GM23338 (cell line): ENCODE data around the gene MITF. TPM values are rescaled to one million over a fixed set of nuclear protein-coding genes. Genes with fewer than 3 reads are reported as not detected.

Source experiments
- ATAC-seq: fragments of 200-7000 bp; cut with Tn5 transposase; 3 replicates; pipeline ENCODE4 v1.9.1; 2020
- DNase-seq: peaks from one replicate; pipeline ENCODE4 v3.0.0-alpha.2; 2015; ENCODE audit warnings: low spot score
- H2AFZ ChIP-seq: fragments of 200-600 bp; sonication (generic); 2 replicates; pipeline ENCODE4 v1.8.0; 2016; ENCODE audit warnings: antibody characterized with exemption, mild to moderate bottlenecking, moderate library complexity
- H3F3A ChIP-seq: fragments of 200-600 bp; sonication (generic); replicated peaks from 2 replicates; pipeline ENCODE4 v1.8.0; 2017; ENCODE audit warnings: antibody characterized with exemption, mixed run types, low read depth
- H3K27ac ChIP-seq: fragments of 200-600 bp; sonication (generic); 2 replicates; pipeline ENCODE4 v1.6.1; 2016; ENCODE audit warnings: low read depth
- H3K27me3 ChIP-seq: fragments of 200-600 bp; sonication (generic); 2 replicates; pipeline ENCODE4 v1.8.0; 2016; ENCODE audit warnings: mild to moderate bottlenecking, mixed run types, moderate library complexity; ENCODE audit not compliant: insufficient read depth
- H3K36me3 ChIP-seq: fragments of 200-600 bp; sonication (generic); 2 replicates; pipeline ENCODE4 v1.8.0; 2016; ENCODE audit warnings: mild to moderate bottlenecking; ENCODE audit not compliant: insufficient read depth
- H3K4me1 ChIP-seq: fragments of 200-600 bp; sonication (generic); 2 replicates; pipeline ENCODE4 v1.8.0; 2016; ENCODE audit warnings: mild to moderate bottlenecking, moderate library complexity; ENCODE audit not compliant: insufficient read depth
- H3K4me2 ChIP-seq: fragments of 200-600 bp; sonication (generic); 2 replicates; pipeline ENCODE4 v1.7.1; 2017; ENCODE audit warnings: mixed run types
- H3K4me3 ChIP-seq: fragments of 200-600 bp; sonication (generic); 2 replicates; pipeline ENCODE4 v1.6.1; 2016; ENCODE audit warnings: mixed run types
- H3K79me2 ChIP-seq: fragments of 200-600 bp; sonication (generic); replicated peaks from 2 replicates; pipeline ENCODE4 v1.8.0; 2017; ENCODE audit warnings: mild to moderate bottlenecking; ENCODE audit not compliant: insufficient read depth
- H3K9me2 ChIP-seq: fragments of 200-600 bp; sonication (generic); 2 replicates; pipeline ENCODE4 v1.8.0; 2017; ENCODE audit not compliant: insufficient read depth
- H4K20me1 ChIP-seq: fragments of 200-600 bp; sonication (generic); replicated peaks from 2 replicates; pipeline ENCODE4 v1.8.0; 2017; ENCODE audit warnings: mild to moderate bottlenecking; ENCODE audit not compliant: insufficient read depth
- H3K27ac Mint-ChIP-seq: 2 replicates; pipeline ENCODE4 v1.8.0; 2020; ENCODE audit warnings: inconsistent platforms, mild to moderate bottlenecking, moderate library complexity, mixed read lengths
- H3K27me3 Mint-ChIP-seq: 3 replicates; pipeline ENCODE4 v1.8.0; 2022; ENCODE audit warnings: low read depth, mild to moderate bottlenecking, moderate library complexity, mixed read lengths, inconsistent platforms; ENCODE audit not compliant: insufficient read depth, poor library complexity
- H3K36me3 Mint-ChIP-seq: 3 replicates; pipeline ENCODE4 v1.8.0; 2021; ENCODE audit warnings: low read depth, mild to moderate bottlenecking, inconsistent platforms, moderate library complexity, mixed read lengths
- H3K4me1 Mint-ChIP-seq: 3 replicates; pipeline ENCODE4 v1.8.0; 2020; ENCODE audit warnings: mild to moderate bottlenecking, inconsistent platforms, mixed read lengths
- H3K4me3 Mint-ChIP-seq: 3 replicates; pipeline ENCODE4 v1.8.0; 2021; ENCODE audit warnings: moderate library complexity, mild to moderate bottlenecking, inconsistent platforms, mixed read lengths
- H3K9me3 Mint-ChIP-seq: 3 replicates; pipeline ENCODE4 v1.8.0; 2020; ENCODE audit warnings: moderate library complexity, mild to moderate bottlenecking, inconsistent platforms, mixed read lengths
- CREB1 ChIP-seq: fragments of 250-450 bp; sonication (Bioruptor Pico); IDR thresholded peaks from 2 replicates; pipeline ENCODE4 v1.5.0; 2020; ENCODE audit warnings: low read depth, mild to moderate bottlenecking, moderate library complexity
- EZH2 ChIP-seq: fragments of 200-600 bp; sonication (generic); IDR thresholded peaks from one replicate; pipeline ENCODE4 v1.8.0; 2017; ENCODE audit warnings: antibody characterized with exemption, mild to moderate bottlenecking, low read depth; ENCODE audit not compliant: unreplicated experiment
- EZH2phosphoT487 ChIP-seq: fragments of 200-600 bp; sonication (generic); IDR thresholded peaks from one replicate; pipeline ENCODE4 v1.8.1; 2018; ENCODE audit warnings: antibody characterized with exemption; ENCODE audit not compliant: unreplicated experiment
- JUNB ChIP-seq: IDR thresholded peaks from one replicate; pipeline ENCODE4 v1.6.1; 2016; ENCODE audit warnings: antibody characterized with exemption; ENCODE audit not compliant: unreplicated experiment
- NANOG ChIP-seq: IDR thresholded peaks from 2 replicates; pipeline ENCODE4 v1.6.1; 2016; ENCODE audit warnings: antibody characterized with exemption, borderline replicate concordance
- POLR2AphosphoS5 ChIP-seq: IDR thresholded peaks from 2 replicates; pipeline ENCODE4 v1.6.1; 2016; ENCODE audit warnings: antibody characterized with exemption, low read depth
- STAT1 ChIP-seq: IDR thresholded peaks from one replicate; pipeline ENCODE4 v1.6.1; 2016; ENCODE audit warnings: antibody characterized with exemption; ENCODE audit not compliant: unreplicated experiment
- ZNF114 ChIP-seq: fragments of 250-450 bp; sonication (Bioruptor Pico); IDR thresholded peaks from 2 replicates; pipeline ENCODE4 v1.5.0; 2020; ENCODE audit warnings: mild to moderate bottlenecking, moderate library complexity
- ZNF331 ChIP-seq: fragments of 250-450 bp; sonication (Bioruptor Pico); IDR thresholded peaks from 2 replicates; pipeline ENCODE4 v1.5.0; 2020; ENCODE audit warnings: low read depth, mild to moderate bottlenecking, moderate library complexity
- polyA plus RNA-seq: library from polyadenylated mRNA; unstranded; fragments of >200 nt; fragmentation: Nextera tagmentation; extraction: Ambion mirVana; gene quantifications from 2 replicates; pipeline ENCODE4 v1.2.1, GENCODE V29; 2016
- total RNA-seq: library from RNA; depleted of rRNA; stranded (reverse); fragments of >200 nt; shearing (Covaris generic); gene quantifications from 2 replicates; pipeline ENCODE4 v1.2.3, GENCODE V29; 2014
- TF ChIP-seq, protein P1 (sequence below), 2 experiments: fragments of 200-600 bp in 1 of 2; sonication (generic) in 1 of 2; conservative IDR thresholded peaks; 2 replicates each; pipeline versions ENCODE4 v1.5.1 to v1.6.1; 2016 to 2017; ENCODE audit warnings: antibody characterized with exemption in 2 of 2, low read depth in 2 of 2, mild to moderate bottlenecking in 2 of 2, moderate library complexity in 1 of 2
- TF ChIP-seq, protein P2 (sequence below): IDR thresholded peaks from 2 replicates; pipeline ENCODE4 v1.6.1; 2016; ENCODE audit warnings: antibody characterized with exemption
- TF ChIP-seq, protein P3 (sequence below): IDR thresholded peaks from one replicate; pipeline ENCODE4 v1.6.1; 2018; ENCODE audit warnings: antibody characterized with exemption; ENCODE audit not compliant: unreplicated experiment
- TF ChIP-seq, protein P4 (sequence below): fragments of 250-450 bp; sonication (Bioruptor Pico); IDR thresholded peaks from 2 replicates; pipeline ENCODE4 v1.5.0; 2020; ENCODE audit warnings: mild to moderate bottlenecking, moderate library complexity

The MITF gene
- total and polyA plus RNA-seq, 2 experiments from 2014 or later: 1.9 to 2.4 TPM

DNA sequence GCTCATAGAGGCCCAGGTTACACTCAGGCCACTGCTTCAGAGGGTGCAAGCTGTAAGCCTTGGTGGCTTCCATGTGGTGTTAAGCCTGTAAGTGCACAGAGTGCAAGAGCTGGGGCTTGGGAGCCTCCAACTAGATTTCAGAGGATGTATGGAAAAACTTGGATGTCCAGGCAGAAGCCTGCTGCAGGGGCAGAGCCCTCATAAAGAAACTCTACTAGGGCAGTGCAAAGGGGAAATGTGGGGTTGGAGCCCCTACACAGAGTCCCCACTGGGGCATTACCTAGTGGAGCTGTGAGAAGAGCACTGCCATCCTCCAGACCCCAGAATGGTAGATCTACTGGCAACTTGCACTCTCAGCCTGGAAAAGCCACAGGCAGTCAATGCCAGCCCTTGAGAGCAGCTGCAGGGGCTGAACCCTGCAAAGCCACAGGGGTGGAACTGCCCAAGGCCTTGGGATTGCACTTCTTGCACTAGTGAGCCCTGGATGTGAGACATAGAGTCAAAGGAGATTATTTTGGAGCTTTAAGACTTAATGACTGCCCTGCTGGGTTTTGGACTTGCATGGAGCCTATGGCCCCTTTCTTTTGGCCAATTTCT is 14.0 kb downstream of the MITF start:
- H3K4me2 ChIP-seq: no peak overlapping the region
- no peaks in the 10 kb centered on the region for H3K4me1 ChIP-seq
- H3F3A ChIP-seq: no peaks in the 10 kb centered on the region
- no peaks in the 10 kb centered on the region for H3K9me2 ChIP-seq
- no peak overlapping the region for H3K4me3 ChIP-seq
- Mint-ChIP-seq H3K36me3 (0 out of 3 replicates have a peak, but pooled peaks cover 5% of the 10 kb centered on the region), H3K9me3 (peaks cover 8% of the 10 kb centered on the region; the same call in 2 of the 3 replicates), H3K27ac (no peak overlapping the region), H3K4me3 (no peak overlapping the region), H3K27me3 (no peaks in the 10 kb centered on the region), H3K4me1 (no peaks in the 10 kb centered on the region)
- H3K27ac ChIP-seq: no peak overlapping the region
- no peak overlapping the region for H2AFZ ChIP-seq
- DNase-seq: no peak
- H3K27me3 ChIP-seq: no peaks in the 10 kb centered on the region
- H4K20me1 ChIP-seq: no peaks in the 10 kb centered on the region
- H3K79me2 ChIP-seq: no peaks in the 10 kb centered on the region
- no peak for ATAC-seq
- TF ChIP-seq STAT1: no peak
- TF ChIP-seq NANOG: no peak
- no peak for TF ChIP-seq ZNF331 (CRISPR knock-in tag)
- TF ChIP-seq, protein P1, sequence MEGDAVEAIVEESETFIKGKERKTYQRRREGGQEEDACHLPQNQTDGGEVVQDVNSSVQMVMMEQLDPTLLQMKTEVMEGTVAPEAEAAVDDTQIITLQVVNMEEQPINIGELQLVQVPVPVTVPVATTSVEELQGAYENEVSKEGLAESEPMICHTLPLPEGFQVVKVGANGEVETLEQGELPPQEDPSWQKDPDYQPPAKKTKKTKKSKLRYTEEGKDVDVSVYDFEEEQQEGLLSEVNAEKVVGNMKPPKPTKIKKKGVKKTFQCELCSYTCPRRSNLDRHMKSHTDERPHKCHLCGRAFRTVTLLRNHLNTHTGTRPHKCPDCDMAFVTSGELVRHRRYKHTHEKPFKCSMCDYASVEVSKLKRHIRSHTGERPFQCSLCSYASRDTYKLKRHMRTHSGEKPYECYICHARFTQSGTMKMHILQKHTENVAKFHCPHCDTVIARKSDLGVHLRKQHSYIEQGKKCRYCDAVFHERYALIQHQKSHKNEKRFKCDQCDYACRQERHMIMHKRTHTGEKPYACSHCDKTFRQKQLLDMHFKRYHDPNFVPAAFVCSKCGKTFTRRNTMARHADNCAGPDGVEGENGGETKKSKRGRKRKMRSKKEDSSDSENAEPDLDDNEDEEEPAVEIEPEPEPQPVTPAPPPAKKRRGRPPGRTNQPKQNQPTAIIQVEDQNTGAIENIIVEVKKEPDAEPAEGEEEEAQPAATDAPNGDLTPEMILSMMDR (conservative IDR thresholded peaks at IDR 0.05; ENCODE audit: low read depth in 2 of 2): no peak
- no peak for TF ChIP-seq ZNF114 (CRISPR knock-in tag)
- TF ChIP-seq, protein P2, sequence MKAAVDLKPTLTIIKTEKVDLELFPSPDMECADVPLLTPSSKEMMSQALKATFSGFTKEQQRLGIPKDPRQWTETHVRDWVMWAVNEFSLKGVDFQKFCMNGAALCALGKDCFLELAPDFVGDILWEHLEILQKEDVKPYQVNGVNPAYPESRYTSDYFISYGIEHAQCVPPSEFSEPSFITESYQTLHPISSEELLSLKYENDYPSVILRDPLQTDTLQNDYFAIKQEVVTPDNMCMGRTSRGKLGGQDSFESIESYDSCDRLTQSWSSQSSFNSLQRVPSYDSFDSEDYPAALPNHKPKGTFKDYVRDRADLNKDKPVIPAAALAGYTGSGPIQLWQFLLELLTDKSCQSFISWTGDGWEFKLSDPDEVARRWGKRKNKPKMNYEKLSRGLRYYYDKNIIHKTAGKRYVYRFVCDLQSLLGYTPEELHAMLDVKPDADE: no peak
- no peak for TF ChIP-seq JUNB
- no peak for TF ChIP-seq CREB1 (CRISPR knock-in tag)
- TF ChIP-seq, protein P3, sequence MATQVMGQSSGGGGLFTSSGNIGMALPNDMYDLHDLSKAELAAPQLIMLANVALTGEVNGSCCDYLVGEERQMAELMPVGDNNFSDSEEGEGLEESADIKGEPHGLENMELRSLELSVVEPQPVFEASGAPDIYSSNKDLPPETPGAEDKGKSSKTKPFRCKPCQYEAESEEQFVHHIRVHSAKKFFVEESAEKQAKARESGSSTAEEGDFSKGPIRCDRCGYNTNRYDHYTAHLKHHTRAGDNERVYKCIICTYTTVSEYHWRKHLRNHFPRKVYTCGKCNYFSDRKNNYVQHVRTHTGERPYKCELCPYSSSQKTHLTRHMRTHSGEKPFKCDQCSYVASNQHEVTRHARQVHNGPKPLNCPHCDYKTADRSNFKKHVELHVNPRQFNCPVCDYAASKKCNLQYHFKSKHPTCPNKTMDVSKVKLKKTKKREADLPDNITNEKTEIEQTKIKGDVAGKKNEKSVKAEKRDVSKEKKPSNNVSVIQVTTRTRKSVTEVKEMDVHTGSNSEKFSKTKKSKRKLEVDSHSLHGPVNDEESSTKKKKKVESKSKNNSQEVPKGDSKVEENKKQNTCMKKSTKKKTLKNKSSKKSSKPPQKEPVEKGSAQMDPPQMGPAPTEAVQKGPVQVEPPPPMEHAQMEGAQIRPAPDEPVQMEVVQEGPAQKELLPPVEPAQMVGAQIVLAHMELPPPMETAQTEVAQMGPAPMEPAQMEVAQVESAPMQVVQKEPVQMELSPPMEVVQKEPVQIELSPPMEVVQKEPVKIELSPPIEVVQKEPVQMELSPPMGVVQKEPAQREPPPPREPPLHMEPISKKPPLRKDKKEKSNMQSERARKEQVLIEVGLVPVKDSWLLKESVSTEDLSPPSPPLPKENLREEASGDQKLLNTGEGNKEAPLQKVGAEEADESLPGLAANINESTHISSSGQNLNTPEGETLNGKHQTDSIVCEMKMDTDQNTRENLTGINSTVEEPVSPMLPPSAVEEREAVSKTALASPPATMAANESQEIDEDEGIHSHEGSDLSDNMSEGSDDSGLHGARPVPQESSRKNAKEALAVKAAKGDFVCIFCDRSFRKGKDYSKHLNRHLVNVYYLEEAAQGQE: no peak
- no peak for TF ChIP-seq EZH2
- TF ChIP-seq EZH2phosphoT487: no peak
- TF ChIP-seq POLR2AphosphoS5: no peak
- TF ChIP-seq, protein P4, sequence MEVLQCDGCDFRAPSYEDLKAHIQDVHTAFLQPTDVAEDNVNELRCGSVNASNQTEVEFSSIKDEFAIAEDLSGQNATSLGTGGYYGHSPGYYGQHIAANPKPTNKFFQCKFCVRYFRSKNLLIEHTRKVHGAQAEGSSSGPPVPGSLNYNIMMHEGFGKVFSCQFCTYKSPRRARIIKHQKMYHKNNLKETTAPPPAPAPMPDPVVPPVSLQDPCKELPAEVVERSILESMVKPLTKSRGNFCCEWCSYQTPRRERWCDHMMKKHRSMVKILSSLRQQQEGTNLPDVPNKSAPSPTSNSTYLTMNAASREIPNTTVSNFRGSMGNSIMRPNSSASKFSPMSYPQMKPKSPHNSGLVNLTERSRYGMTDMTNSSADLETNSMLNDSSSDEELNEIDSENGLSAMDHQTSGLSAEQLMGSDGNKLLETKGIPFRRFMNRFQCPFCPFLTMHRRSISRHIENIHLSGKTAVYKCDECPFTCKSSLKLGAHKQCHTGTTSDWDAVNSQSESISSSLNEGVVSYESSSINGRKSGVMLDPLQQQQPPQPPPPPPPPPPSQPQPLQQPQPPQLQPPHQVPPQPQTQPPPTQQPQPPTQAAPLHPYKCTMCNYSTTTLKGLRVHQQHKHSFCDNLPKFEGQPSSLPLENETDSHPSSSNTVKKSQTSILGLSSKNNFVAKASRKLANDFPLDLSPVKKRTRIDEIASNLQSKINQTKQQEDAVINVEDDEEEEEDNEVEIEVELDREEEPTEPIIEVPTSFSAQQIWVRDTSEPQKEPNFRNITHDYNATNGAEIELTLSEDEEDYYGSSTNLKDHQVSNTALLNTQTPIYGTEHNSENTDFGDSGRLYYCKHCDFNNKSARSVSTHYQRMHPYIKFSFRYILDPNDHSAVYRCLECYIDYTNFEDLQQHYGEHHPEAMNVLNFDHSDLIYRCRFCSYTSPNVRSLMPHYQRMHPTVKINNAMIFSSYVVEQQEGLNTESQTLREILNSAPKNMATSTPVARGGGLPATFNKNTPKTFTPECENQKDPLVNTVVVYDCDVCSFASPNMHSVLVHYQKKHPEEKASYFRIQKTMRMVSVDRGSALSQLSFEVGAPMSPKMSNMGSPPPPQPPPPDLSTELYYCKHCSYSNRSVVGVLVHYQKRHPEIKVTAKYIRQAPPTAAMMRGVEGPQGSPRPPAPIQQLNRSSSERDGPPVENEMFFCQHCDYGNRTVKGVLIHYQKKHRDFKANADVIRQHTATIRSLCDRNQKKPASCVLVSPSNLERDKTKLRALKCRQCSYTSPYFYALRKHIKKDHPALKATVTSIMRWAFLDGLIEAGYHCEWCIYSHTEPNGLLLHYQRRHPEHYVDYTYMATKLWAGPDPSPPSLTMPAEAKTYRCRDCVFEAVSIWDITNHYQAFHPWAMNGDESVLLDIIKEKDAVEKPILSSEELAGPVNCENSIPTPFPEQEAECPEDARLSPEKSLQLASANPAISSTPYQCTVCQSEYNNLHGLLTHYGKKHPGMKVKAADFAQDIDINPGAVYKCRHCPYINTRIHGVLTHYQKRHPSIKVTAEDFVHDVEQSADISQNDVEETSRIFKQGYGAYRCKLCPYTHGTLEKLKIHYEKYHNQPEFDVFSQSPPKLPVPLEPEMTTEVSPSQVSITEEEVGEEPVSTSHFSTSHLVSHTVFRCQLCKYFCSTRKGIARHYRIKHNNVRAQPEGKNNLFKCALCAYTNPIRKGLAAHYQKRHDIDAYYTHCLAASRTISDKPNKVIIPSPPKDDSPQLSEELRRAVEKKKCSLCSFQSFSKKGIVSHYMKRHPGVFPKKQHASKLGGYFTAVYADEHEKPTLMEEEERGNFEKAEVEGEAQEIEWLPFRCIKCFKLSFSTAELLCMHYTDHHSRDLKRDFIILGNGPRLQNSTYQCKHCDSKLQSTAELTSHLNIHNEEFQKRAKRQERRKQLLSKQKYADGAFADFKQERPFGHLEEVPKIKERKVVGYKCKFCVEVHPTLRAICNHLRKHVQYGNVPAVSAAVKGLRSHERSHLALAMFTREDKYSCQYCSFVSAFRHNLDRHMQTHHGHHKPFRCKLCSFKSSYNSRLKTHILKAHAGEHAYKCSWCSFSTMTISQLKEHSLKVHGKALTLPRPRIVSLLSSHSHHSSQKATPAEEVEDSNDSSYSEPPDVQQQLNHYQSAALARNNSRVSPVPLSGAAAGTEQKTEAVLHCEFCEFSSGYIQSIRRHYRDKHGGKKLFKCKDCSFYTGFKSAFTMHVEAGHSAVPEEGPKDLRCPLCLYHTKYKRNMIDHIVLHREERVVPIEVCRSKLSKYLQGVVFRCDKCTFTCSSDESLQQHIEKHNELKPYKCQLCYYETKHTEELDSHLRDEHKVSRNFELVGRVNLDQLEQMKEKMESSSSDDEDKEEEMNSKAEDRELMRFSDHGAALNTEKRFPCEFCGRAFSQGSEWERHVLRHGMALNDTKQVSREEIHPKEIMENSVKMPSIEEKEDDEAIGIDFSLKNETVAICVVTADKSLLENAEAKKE (CRISPR knock-in tag): no peak
- H3K36me3 ChIP-seq: no peaks in the 10 kb centered on the region
